ENCODE data around the gene DOCK10. TPM values are rescaled to one million over a fixed set of nuclear protein-coding genes. Genes with fewer than 3 reads are reported as not detected.
"Not testable (repeated sequence)": the region's sequence is repeated elsewhere in the genome, so short reads cannot be mapped to it uniquely, and the experiment has no call there.

DOCK10 gene
- total RNA-seq, 2 donors from 2014 or later, result 334 to 378 TPM

DNA sequence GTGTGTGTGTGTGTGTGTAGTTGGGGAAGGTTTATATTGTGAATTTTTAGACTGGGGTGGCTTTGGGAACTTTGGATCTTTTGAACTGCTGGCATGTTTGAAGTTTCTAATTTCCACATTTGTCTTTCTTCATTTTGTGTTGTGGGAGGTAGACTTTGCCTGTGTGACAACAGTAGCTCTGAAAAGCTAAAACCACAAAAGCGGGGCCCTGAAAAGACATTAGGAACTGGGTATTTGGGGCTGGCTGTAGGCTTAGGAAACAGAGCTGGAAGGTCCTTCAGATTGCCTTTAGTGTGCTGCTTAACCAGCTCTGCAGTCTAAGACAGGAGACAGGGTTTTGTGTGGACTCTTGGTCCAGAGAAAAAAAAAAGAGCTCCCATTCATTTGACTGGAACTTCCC is 27.2 kb upstream of the DOCK10 start:
- Mint-ChIP-seq H3K4me1 (ENCODE audit: low read depth in 2 of 2) (peaks cover 21 to 24% of the 10 kb centered on the region in 2 donors), H3K36me3 (peaks cover 16% of the 10 kb centered on the region), H3K9me3 (peaks cover 18% of the 10 kb centered on the region), H3K27me3 (peaks cover 5% of the 10 kb centered on the region in 2 donors), H3K27ac (no peak overlapping the region), H3K4me3 (no peak overlapping the region)
- DNase-seq (ENCODE audit: low spot score) (no peak), ATAC-seq (no peak)

- Mint-ChIP-seq H3K4me1 (ENCODE audit: low read depth in 2 of 2) (peaks cover 25 to 33% of the 10 kb centered on the region in 2 donors), H3K36me3 (peaks cover 16% of the 10 kb centered on the region), H3K27ac (peak overlapping the region in 1 of 2 donors; percentile 7), H3K4me3 (no peak overlapping the region), H3K27me3 (no peaks in the 10 kb centered on the region), H3K9me3 (peaks cover 18% of the 10 kb centered on the region)
- no peak for DNase-seq (ENCODE audit: low spot score)
- no peak for ATAC-seq
Observed at GRCh38 chr2:225065882-225066281, 23.6 kb upstream of the DOCK10 start.

- DNase-seq (ENCODE audit: low spot score), result no peak
- Mint-ChIP-seq H3K9me3 (peaks cover 18% of the 10 kb centered on the region), H3K27me3 (no peaks in the 10 kb centered on the region), H3K4me3 (peak overlapping the region; percentile 34), H3K27ac (peak overlapping the region; percentile 20 to 82), H3K36me3 (peaks cover 16% of the 10 kb centered on the region), H3K4me1 (ENCODE audit: low read depth in 2 of 2) (peaks cover 25 to 33% of the 10 kb centered on the region in 2 donors)
- no peak for ATAC-seq
Observed at GRCh38 chr2:225064928-225065327, 22.7 kb upstream of the DOCK10 start.

DNA sequence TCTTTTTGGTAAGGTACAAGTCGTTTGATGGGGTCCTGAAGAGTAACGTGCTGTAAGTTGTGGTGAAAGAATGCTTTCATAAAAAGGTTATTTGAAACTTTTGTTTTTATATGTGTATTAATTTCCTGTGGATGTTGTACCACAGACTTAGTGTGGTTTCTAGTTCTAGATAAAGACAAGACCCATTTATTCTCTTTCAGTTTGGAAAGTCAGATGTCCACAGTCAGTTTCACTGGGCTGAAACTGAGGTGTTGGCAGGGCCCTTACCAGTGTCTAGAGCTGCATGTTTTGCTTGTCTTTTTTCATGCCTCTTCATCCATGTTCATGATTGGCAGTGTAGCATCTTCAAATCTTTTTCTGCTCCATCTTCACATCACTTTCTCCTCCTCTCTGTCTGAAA is 22.1 kb upstream of the DOCK10 start:
- Mint-ChIP-seq H3K9me3 (peaks cover 18% of the 10 kb centered on the region), H3K27me3 (no peaks in the 10 kb centered on the region), H3K4me1 (ENCODE audit: low read depth in 2 of 2) (peaks cover 25 to 33% of the 10 kb centered on the region in 2 donors), H3K36me3 (peaks cover 16% of the 10 kb centered on the region), H3K27ac (peak overlapping the region; percentile 20 to 82), H3K4me3 (peak overlapping the region; percentile 34)
- peak; percentile 50 to 78 for ATAC-seq
- no peak for DNase-seq (ENCODE audit: low spot score)

DNA sequence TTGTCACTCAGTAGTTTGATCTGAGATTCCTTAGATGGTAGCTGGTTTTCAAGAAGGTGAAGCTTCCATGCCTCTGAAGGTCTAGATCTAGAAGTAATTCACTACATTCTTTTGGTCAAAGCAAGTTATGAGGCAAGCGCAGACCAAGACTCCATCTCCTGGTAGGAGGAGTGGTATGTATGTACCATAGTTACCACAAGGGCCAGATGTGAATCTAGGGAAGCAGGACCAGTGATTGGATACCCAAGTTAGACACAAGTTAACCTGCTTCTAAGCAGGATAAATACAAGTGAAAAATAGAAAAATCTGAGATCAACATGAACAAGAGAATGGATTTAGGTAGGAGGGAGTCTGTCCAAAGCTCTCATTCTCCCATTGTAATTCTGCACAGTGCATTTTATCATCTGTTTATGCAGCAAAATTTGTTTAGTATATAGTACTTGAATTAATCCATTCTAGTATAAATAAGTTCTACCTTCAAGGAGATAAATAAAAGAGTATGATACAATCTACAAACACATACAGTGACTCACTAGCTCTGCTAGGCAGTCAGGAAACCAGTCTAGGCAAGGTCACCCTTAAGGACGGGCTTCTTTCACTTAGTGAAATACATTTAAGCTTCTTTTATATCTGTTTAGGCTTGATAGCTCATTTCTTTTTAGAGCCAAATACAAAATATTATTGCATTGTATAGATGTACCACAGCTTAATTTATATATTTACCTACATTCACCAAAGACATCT is 14.2 kb upstream of the DOCK10 start:
- Mint-ChIP-seq H3K4me1 (ENCODE audit: low read depth in 2 of 2) (peaks cover 42 to 46% of the 10 kb centered on the region in 2 donors), H3K27ac (peak overlapping the region; percentile 85 to 93), H3K4me3 (peak overlapping the region; percentile 61), H3K36me3 (no peaks in the 10 kb centered on the region), H3K27me3 (no peaks in the 10 kb centered on the region), H3K9me3 (no peaks in the 10 kb centered on the region)
- ATAC-seq (peak; percentile 72 to 76), DNase-seq (ENCODE audit: low spot score) (no peak)

DNA sequence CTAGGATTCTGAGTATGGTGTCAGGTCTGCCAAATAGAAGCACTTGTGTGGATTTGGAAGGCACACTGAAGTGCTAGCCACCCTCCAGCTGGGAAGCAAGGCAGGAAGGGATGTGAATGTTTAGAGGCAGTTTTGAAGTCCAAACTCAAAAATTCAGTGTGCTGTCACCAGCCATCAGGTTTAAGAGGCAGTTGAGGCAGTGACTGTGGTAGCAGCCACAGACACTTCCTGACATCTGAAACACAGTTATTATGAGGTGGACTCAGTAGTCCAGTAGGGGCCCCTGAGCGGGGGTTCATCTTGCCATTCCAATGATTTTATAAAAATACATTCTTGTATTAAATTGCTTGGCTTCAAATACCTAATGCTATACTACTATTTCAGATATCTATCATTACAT is 13.4 kb upstream of the DOCK10 start:
- no peak for DNase-seq (ENCODE audit: low spot score)
- Mint-ChIP-seq H3K4me3 (peak overlapping the region; percentile 61), H3K4me1 (ENCODE audit: low read depth in 2 of 2) (peaks cover 50 to 54% of the 10 kb centered on the region in 2 donors), H3K27me3 (no peaks in the 10 kb centered on the region), H3K9me3 (no peaks in the 10 kb centered on the region), H3K36me3 (peaks cover under 1% of the 10 kb centered on the region), H3K27ac (peak overlapping the region; percentile 85 to 93)
- peak in 1 of 2 donors; percentile 54 for ATAC-seq

GRCh38 chr2:225052703-225053102 is 10.4 kb upstream of the DOCK10 start:
- Mint-ChIP-seq H3K9me3 (no peaks in the 10 kb centered on the region), H3K27me3 (no peaks in the 10 kb centered on the region), H3K27ac (peak overlapping the region; percentile 85 to 93), H3K4me1 (ENCODE audit: low read depth in 2 of 2) (peaks cover 53 to 54% of the 10 kb centered on the region in 2 donors), H3K4me3 (peak overlapping the region; percentile 78), H3K36me3 (peaks cover 4% of the 10 kb centered on the region)
- ATAC-seq, result peak; percentile 86 to 95
- peak; percentile 64 for DNase-seq (ENCODE audit: low spot score)

- peaks cover 40 to 43% of the 10 kb centered on the region in 2 donors for H3K4me1 Mint-ChIP-seq (ENCODE audit: low read depth in 2 of 2)
- H3K27me3 Mint-ChIP-seq, result not testable (repeated sequence)
Observed at GRCh38 chr2:225047502-225047901, 5.2 kb upstream of the DOCK10 start.

DNA sequence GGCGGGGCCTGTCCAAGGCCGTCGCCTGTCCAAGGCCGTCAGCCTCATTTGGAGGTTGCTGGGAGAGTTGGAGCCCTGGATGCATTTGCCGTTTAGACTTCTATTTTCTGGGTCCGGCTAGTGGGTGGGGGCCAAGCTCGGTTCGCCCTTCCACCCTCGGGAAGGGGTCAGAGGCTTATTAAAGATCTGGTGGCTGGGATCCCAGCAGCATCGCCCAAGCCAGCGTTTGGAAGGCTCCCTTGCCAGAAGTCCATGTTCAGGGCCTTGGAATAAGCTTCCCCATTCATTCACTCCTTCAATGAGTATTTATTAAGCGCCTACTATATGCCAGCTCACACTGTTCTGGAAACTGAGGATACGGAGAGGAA is 516 bp upstream of the DOCK10 start:
- H3K27me3 Mint-ChIP-seq, result no peaks in the 10 kb centered on the region
- peaks cover 56% of the 10 kb centered on the region in 2 donors for H3K4me1 Mint-ChIP-seq (ENCODE audit: low read depth in 2 of 2)
- H3K4me3 Mint-ChIP-seq, result peak overlapping the region; percentile 85

More at GRCh38 chr2:225047502-225047901, 5.2 kb upstream of the DOCK10 start:
- not testable (repeated sequence) for DNase-seq (ENCODE audit: low spot score); H3K36me3 Mint-ChIP-seq; H3K9me3 Mint-ChIP-seq; H3K4me3 Mint-ChIP-seq; ATAC-seq
- peak overlapping the region; percentile 5 to 70 for H3K27ac Mint-ChIP-seq

DNA sequence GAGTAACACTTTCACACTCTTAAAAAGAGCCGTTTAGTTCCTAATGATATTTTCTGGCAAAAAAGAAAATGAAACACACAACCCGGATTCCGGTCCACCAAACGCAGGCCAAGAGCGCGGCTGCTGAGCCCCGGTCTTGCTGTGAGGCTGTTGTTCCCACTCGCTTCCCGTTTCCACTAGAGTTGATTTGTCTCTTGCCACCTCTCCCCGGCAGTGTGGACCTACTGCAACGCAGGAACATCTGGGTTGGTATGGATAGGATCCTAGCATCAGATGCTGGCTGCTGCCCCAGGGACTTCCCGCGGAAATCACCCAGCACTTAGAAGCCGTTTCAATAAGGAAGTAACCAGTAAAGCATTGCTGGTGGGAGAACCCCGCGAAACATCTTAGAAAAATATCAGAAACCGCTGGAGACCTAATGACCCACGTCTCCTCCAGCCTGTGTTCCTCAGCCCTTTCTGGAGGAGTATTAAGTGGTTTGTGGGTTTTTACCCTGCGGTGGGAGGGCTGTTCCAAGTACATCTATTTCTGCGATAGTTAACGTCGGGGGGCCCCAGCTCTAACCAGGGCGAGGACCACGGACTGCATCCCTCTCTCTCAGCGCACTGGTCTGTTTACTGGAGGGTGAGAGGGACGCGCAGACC is 939 bp downstream of the DOCK10 start:
- peaks cover 22% of the 10 kb centered on the region for H3K36me3 Mint-ChIP-seq
- ATAC-seq (peak; percentile 79 to 85), DNase-seq (ENCODE audit: low spot score) (peak; percentile 90)
- H3K27me3 Mint-ChIP-seq, result no peaks in the 10 kb centered on the region
- H3K4me3 Mint-ChIP-seq, result peak overlapping the region; percentile 96
- peaks cover 64% of the 10 kb centered on the region in 2 donors for H3K4me1 Mint-ChIP-seq (ENCODE audit: low read depth in 2 of 2)
- H3K27ac Mint-ChIP-seq, result peak overlapping the region; percentile 95 to 99
- H3K9me3 Mint-ChIP-seq, result no peaks in the 10 kb centered on the region

More for the DNA sequence above, 516 bp upstream of the DOCK10 start:
- DNase-seq (ENCODE audit: low spot score) (no peak), ATAC-seq (no peak)
- Mint-ChIP-seq H3K36me3 (peaks cover 19% of the 10 kb centered on the region), H3K9me3 (no peaks in the 10 kb centered on the region), H3K27ac (peak overlapping the region; percentile 89 to 95)

DNA sequence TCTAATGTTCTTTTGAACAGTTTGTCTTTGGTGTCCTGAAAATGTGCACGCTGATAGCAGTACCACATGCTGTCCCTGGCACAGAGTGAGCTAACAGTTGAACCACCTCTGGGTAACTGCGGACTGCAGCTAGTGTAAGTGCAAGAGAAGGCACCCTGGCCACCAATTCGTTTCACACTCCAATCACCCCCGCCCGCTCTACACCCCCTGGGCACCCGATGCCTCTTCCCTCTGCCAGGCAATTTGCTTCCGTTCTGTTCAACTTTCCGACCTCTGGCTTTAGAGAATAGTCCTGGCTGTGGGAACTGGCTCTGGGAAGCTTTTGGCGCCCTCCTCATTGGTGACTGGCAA is 1.4 kb downstream of the DOCK10 start:
- no peaks in the 10 kb centered on the region for H3K27me3 Mint-ChIP-seq
- DNase-seq (ENCODE audit: low spot score) (peak; percentile 83), ATAC-seq (peak; percentile 52 to 57)
- peak overlapping the region; percentile 96 for H3K4me3 Mint-ChIP-seq
- H3K9me3 Mint-ChIP-seq, result no peaks in the 10 kb centered on the region
- H3K4me1 Mint-ChIP-seq (ENCODE audit: low read depth in 2 of 2), result peaks cover 64 to 65% of the 10 kb centered on the region in 2 donors
- H3K27ac Mint-ChIP-seq, result peak overlapping the region; percentile 95 to 99
- peaks cover 24% of the 10 kb centered on the region for H3K36me3 Mint-ChIP-seq

DNA sequence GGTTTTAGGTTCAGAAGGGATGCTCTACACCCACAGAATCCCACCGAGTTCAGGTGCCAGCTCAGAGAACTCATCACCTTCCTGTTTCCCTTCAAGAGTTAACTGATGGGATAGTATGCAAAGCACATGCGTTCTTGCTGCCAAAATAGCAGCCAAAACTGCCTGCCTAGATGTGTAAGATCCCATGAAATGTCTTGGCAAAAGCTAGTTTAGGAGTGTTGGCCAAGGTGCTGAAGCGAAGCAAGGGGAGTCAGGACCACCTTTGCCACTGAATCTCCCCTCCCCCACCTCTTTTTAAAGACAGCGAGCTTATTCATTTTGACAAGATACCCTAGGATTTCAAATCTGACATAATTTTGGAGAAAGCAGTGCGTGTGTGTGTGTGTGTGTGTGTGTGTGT is 2.1 kb downstream of the DOCK10 start:
- peak overlapping the region; percentile 96 for H3K4me3 Mint-ChIP-seq
- H3K27ac Mint-ChIP-seq, result peak overlapping the region; percentile 95 to 99
- ATAC-seq (no peak), DNase-seq (ENCODE audit: low spot score) (no peak)
- H3K9me3 Mint-ChIP-seq, result no peaks in the 10 kb centered on the region
- H3K27me3 Mint-ChIP-seq, result no peaks in the 10 kb centered on the region
- H3K4me1 Mint-ChIP-seq (ENCODE audit: low read depth in 2 of 2), result peaks cover 66 to 69% of the 10 kb centered on the region in 2 donors
- peaks cover 27% of the 10 kb centered on the region for H3K36me3 Mint-ChIP-seq

GRCh38 chr2:225038231-225038523 is 4.1 kb downstream of the DOCK10 start:
- Mint-ChIP-seq H3K4me1 (ENCODE audit: low read depth in 2 of 2) (peaks cover 70 to 82% of the 10 kb centered on the region in 2 donors), H3K9me3 (no peaks in the 10 kb centered on the region), H3K27ac (peak overlapping the region; percentile 95 to 99), H3K4me3 (peak overlapping the region; percentile 96), H3K27me3 (no peaks in the 10 kb centered on the region), H3K36me3 (peaks cover 41% of the 10 kb centered on the region)
- ATAC-seq, result no peak
- DNase-seq (ENCODE audit: low spot score), result no peak
